GM12891 (cell line): Measurements from ENCODE around the gene ISG20L2.
"Not testable (repeated sequence)": the region's sequence is repeated elsewhere in the genome, so short reads cannot be mapped to it uniquely, and the experiment has no call there.

Source experiments
- DNase-seq: peaks from one replicate; pipeline ENCODE4 v3.0.0; 2011; ENCODE audit warnings: low spot score; ENCODE audit not compliant: insufficient read length
- FAIRE-seq: peaks from 2 replicates; lab custom pipeline; 2011; peaks lifted over from hg19 to GRCh38; lab: Jason Lieb, UNC
- PAX5 ChIP-seq: IDR thresholded peaks from 2 replicates; pipeline ENCODE4 v1.6.1; 2011; ENCODE audit warnings: low read length, moderate library complexity, mild to moderate bottlenecking; ENCODE audit not compliant: insufficient read depth, severe bottlenecking
- POLR2A ChIP-seq: IDR thresholded peaks from 2 replicates; pipeline ENCODE4 v1.6.1; 2011; ENCODE audit warnings: low read depth, low read length, control low read depth
- POLR2AphosphoS5 ChIP-seq: IDR thresholded peaks from 2 replicates; pipeline ENCODE4 v1.6.1; 2011; ENCODE audit warnings: low read depth, low read length, control low read depth
- POU2F2 ChIP-seq: IDR thresholded peaks from 2 replicates; pipeline ENCODE4 v1.6.1; 2011; ENCODE audit warnings: low read depth, mild to moderate bottlenecking, control low read depth, low read length, moderate library complexity
- SPI1 ChIP-seq: IDR thresholded peaks from 2 replicates; pipeline ENCODE4 v1.6.1; 2011; ENCODE audit warnings: low read depth, low read length, control low read depth
- TAF1 ChIP-seq: IDR thresholded peaks from 2 replicates; pipeline ENCODE4 v1.6.1; 2011; ENCODE audit warnings: low read depth, low read length, control low read depth

Gene ISG20L2

DNA sequence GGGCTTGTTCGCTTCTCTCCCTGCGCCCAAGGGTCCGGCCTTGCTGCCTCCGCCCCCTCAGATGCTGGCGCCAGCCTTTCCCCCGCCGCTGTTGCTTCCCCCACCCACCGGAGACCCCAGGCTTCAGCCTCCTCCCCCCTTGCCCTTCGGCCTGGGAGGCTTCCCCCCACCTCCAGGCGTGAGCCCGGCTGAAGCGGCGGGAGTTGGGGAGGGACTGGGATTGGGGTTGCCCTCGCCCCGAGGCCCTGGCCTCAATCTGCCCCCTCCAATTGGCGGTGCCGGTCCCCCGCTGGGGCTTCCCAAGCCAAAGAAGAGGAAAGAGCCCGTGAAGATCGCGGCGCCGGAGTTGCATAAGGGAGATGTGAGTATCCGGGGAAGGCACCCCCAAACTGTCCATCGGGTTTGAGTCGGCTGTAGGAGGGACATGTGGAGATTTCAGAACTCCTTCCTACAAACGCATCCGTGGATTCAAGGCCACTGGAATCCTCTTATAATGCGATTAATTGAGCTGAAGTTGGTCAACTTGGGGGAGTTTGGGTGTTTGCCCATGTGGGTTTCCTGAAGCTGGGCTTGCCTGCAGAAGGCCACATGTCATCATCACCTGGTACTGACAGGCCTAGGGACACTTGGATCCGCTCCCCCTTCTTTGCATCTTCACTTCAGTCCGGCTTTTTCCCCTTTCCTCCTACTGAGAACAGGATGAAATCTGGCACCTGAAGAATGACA is 39.5 kb upstream of the ISG20L2 start:
- DNase-seq, result no peak

DNA sequence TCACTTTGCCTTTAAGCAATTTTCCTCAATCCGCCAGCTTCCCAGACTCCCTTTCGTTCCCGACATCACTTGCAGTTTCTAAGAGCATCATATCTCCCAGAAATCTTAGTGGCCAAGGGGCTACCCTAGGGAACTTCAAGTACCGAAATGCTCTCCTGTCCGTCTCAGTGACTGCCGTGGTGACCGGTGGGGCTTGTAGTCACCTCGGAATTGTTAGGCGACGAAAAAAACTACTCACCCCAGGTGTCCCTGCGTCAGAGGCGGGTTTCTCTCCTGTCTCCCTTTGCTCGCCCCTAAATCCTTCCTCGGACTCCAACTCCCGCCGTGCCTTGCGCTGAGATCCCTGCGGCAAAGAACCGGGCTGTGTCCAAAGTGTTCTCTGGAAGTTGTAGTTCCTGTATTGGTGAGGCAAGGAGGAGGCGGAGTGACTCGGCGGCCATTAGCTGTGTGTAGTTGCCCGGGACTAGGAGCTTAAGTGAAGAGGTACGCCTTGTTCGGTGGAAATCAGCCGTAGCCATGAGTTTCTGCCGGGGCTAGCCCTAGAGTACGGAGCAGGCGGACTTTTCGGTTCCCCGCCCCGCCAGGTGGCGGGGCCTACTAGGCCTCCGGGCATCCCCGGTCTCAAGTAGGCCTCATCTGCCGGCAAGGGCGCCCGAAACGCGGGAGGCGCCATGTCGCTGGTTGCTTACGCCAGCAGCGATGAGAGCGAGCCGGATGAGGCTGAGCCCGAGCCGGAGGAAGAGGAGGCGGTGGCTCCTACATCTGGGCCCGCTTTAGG is 38.7 kb upstream of the ISG20L2 start, which contains the start of gene PRCC:
Gene PRCC, plus strand, starts transcription at position 435 of the 778 bp plus-strand sequence. Its CDS starts 237 bp downstream, at position 672.
- peak; percentile 83 for TF ChIP-seq TAF1
- peak; percentile 75 for TF ChIP-seq POLR2AphosphoS5
- TF ChIP-seq PAX5, result no peak
- TF ChIP-seq POU2F2, result peak; percentile 47; the same call in 1 of the 2 replicates
- no peak for TF ChIP-seq SPI1
- peak; percentile 59 for TF ChIP-seq POLR2A
- DNase-seq, result peak; percentile 79
- FAIRE-seq, result peak; percentile 97

More for the DNA sequence above, 39.5 kb upstream of the ISG20L2 start:
- TF ChIP-seq POLR2A (0 out of 2 replicates have a peak, but pooled peaks have one; percentile 4), SPI1 (no peak)
- no peak for FAIRE-seq

DNA sequence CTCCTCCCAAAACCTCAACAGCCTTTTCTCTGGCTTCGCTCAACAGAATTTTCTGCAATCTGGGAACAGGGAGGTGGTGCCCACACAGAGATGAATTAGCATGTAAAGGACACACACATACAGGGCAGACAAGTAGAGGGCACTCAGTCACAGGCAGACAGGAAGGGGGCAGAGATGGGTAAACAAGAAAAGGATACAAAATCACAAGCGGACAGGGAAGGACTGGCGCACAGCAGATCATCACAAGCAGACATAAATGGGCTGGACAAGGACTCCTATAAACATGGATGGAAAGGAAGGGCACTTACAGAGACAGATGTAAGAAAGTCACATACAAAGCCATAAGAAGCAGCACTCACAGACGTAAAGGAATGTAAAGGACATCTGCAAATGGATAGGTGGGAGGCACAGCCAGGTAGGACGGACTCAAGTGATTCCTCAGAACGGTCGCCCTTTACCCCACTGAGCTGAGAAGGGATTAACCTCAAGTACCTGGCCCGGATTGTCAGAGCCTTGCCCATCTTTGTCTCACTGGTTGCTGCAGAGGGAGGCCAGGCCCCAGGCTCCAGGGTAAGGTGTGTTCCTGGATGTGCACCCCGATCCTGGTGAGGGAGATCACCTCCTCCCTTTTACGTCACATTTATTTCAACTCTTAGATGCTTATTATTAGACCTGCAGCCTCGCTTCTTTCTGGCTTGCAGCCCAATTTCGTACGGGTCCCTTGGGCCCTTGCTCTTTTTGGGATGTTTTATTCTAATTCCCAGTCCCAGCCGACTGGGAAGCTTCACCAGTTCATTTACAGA is 37.9 kb upstream of the ISG20L2 start:
- FAIRE-seq, result peak; percentile 63
- TF ChIP-seq TAF1, result no peak
- no peak for TF ChIP-seq POU2F2
- 0 out of 2 replicates have a peak, but pooled peaks have one; percentile 42 for TF ChIP-seq POLR2AphosphoS5
- TF ChIP-seq PAX5, result no peak
- peak; percentile 65 for TF ChIP-seq POLR2A
- TF ChIP-seq SPI1, result no peak

DNA sequence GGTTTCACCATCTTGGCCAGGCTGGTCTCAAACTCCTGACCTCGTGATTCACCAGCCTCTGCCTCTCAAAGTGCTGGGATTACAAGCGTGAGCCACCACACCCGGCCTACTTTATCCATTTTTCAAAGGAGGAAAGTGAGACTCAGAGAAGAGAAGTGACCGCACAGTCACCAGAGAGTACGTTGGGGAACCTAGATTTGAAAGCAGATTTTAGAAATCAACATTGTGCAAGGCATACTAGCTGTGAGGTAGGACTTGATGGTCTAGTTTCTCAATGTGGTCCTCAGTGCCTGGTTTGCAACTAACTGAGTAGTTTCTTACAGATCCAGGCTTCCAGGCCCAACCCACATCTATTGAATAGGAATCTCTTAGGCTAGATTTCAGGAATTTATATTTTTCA is 37.1 kb upstream of the ISG20L2 start:
- DNase-seq, result no peak
- no peak for FAIRE-seq
- TF ChIP-seq POU2F2 (no peak), TAF1 (no peak), POLR2A (no peak), POLR2AphosphoS5 (no peak), PAX5 (no peak), SPI1 (no peak)

More for the DNA sequence above, 37.9 kb upstream of the ISG20L2 start:
- DNase-seq, result no peak

DNA sequence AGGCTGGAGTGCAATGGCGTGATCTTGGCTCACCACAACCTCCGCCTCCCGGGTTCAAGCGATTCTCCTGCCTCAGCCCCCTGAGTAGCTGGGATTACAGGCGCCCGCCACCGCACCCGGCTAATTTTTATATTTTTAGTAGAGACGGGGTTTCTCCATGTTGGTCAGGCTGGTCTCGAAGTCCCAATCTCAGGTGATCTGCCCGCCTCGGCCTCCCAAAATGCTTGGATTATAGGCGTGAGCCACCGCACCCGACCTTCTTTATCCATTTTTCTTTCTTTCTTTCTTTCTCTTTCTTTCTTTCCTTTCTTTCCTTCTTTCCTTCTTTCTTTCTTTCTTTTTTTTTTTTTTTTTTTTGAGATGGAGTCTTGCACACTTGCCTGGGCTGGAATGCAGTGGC is 36.6 kb upstream of the ISG20L2 start:
- DNase-seq, FAIRE-seq: not testable (repeated sequence)

DNA sequence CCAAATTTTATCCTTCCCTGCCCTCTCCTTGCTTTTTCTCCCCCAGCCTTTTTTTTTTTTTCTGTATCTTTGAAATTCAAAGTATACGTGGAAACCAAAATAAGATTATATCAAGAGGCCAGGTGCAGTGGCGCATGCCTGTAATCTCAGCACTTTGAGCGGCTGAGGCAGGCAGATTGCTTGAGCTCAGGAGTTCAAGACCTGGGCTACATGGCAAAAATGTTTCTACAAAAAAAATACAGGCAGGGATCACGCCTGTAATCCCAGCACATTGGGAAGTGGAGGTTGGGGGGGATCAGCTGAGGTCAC is 32.2 kb upstream of the ISG20L2 start:
- FAIRE-seq, result no peak
- no peak for DNase-seq
- TF ChIP-seq POLR2AphosphoS5 (no peak), PAX5 (no peak), POU2F2 (no peak), POLR2A (no peak), SPI1 (no peak), TAF1 (no peak)

DNA sequence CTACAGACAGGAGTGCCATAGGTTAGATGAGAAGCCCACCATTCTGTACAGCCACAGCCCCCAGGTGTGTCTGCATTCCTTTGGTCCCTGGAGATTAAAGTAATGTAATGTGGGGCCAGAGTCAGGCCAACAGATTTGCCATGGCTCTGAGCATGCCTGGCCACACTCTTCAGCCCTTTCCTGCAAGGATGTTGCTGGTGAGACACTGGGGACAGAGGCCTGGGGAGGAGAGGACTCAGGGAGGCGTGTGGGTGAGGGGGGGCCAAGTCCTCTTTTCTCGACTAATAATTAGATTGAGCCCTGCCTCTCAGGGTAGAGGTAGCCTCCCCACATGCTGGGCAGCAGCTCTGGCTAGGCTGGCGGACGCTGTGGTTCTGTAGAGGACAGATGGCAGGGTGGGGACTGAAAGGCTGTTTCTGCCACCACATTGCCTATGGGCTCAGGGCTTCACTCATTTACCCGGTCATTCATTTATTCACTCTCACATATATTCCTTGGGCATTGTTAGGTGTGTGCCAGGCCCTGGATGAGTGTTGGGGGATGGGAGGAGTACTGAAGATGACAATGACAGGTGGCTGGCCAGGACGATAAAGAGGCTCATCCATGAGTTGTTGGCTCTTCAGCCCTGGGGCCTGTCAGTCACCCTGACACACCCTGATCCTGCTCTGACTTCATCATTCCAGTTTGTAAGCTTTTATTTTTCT is 31.7 kb upstream of the ISG20L2 start:
- FAIRE-seq (no peak), DNase-seq (no peak)
- no peak for TF ChIP-seq SPI1
- TF ChIP-seq TAF1, result no peak
- TF ChIP-seq POU2F2, result no peak

DNA sequence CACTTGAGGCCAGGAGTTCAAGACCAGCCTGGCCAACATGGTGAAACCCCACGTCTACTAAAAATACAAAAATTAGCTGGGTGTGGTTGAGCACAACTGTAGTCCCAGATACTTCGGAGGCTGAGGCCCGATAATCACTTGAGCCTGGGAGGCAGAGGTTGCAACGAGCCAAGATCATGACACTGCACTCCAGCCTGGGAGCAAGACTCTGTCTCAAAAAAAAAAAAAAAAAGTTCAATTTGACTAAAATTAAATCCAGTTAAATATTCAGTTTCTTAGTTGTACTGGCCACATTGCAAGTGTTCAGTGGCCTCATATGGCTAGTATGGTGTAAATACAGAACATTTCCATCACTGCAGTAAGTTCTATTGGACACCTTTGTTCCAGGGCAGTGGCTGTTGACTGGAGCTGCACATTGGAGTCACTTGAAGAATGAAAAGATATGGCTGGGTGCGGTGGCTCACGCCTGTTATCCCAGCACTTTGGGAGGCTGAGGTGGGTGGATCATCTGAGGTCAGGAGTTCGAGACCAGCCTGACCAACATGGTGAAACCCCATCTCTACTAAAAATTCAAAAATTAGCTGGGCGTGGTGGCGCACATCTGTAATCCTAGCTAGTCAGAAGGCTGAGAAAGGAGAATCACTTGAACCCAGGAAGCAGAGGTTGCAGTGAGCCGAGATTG is 29.1 kb upstream of the ISG20L2 start:
- not testable (repeated sequence) for FAIRE-seq, DNase-seq

DNA sequence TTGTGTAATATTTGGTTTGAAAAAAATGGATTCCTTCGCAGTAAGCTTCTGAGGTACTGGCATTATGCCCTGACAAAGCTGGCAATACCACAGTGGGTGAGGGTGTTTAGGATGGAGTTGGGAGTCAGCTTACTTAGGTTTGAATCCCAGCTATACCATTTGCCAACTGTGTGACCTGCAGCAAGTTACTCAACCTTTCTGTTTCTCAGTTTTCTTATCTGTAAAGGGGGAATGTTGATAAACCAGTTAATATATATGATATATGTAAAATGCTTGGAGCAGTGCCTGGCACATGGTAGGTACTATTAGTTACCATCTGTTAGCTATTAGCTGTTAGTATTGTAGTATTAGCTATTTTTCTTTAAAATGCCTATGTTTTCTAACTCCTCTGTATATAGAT is 27.8 kb upstream of the ISG20L2 start:
- DNase-seq, result no peak
- FAIRE-seq, result no peak

More for the DNA sequence above, 27.8 kb upstream of the ISG20L2 start:
- TF ChIP-seq POU2F2 (no peak), SPI1 (no peak), TAF1 (no peak), POLR2AphosphoS5 (no peak), POLR2A (no peak), PAX5 (no peak)
